Measurements from ENCODE around the gene SMAD6. TPM values are rescaled to one million over a fixed set of nuclear protein-coding genes. Genes with fewer than 3 reads are reported as not detected.

Gene SMAD6
- total RNA-seq, 2 donors from 2014 or later = 14.8 to 51.2 TPM

GRCh38 chr15:66802025-66803001 is 100.3 kb downstream of the SMAD6 start:
- intact Hi-C loops (cut with DNase I) = no loop called here
- Histone ChIP-seq H3K4me1 (replicated peaks) (peaks cover 13% of the 10 kb centered on the region), H3K27ac (peak overlapping the region; percentile 42 to 61), H3K9me3 (no peaks in the 10 kb centered on the region), H3K4me3 (no peak overlapping the region), H3K36me3 (no peaks in the 10 kb centered on the region), H3K27me3 (replicated peaks; ENCODE audit: insufficient read depth) (no peaks in the 10 kb centered on the region)
- DNase-seq (ENCODE audit: low spot score) = no peak
- no peak for TF ChIP-seq POLR2AphosphoS5 (IDR thresholded peaks at IDR 0.05)
- TF ChIP-seq POLR2A (IDR thresholded peaks at IDR 0.05) = no peak
- TF ChIP-seq CTCF (IDR thresholded peaks at IDR 0.05) = no peak
- 68% methylated on average over 13 of the region's 13 CpGs for WGBS

- no peaks in the 10 kb centered on the region for H3K9me3 ChIP-seq
- WGBS = 18% methylated on average over 4 of the region's 12 CpGs
- no peaks in the 10 kb centered on the region for H3K36me3 ChIP-seq
- no peak overlapping the region for H3K4me3 ChIP-seq
- H3K4me1 ChIP-seq (replicated peaks) = peaks cover 13% of the 10 kb centered on the region
- H3K27me3 ChIP-seq (replicated peaks; ENCODE audit: insufficient read depth) = no peaks in the 10 kb centered on the region
- intact Hi-C loops (cut with DNase I) = no loop called here
- DNase-seq (ENCODE audit: low spot score) = peak; percentile 69
- no peak for TF ChIP-seq CTCF (IDR thresholded peaks at IDR 0.05)
- TF ChIP-seq POLR2AphosphoS5 (IDR thresholded peaks at IDR 0.05) = peak; percentile 52
- peak overlapping the region; percentile 42 to 61 for H3K27ac ChIP-seq
Measured at GRCh38 chr15:66803182-66803729, 101.2 kb downstream of the SMAD6 start.

- Histone ChIP-seq H3K36me3 (no peaks in the 10 kb centered on the region), H3K4me3 (no peak overlapping the region), H3K9me3 (no peaks in the 10 kb centered on the region), H3K27me3 (replicated peaks; ENCODE audit: insufficient read depth) (no peaks in the 10 kb centered on the region), H3K27ac (peak overlapping the region in 1 of 2 donors; percentile 42), H3K4me1 (replicated peaks) (peaks cover 13% of the 10 kb centered on the region)
- WGBS = 50% methylated on average over 1 of the region's 1 CpG
- intact Hi-C loops (cut with DNase I) = no loop called here
- no peak for DNase-seq (ENCODE audit: low spot score)
- no peak for TF ChIP-seq POLR2AphosphoS5 (IDR thresholded peaks at IDR 0.05)
- TF ChIP-seq CTCF (IDR thresholded peaks at IDR 0.05) = no peak
- TF ChIP-seq POLR2A (IDR thresholded peaks at IDR 0.05) = no peak
Measured at GRCh38 chr15:66803749-66804148, 101.7 kb downstream of the SMAD6 start.

- H3K4me3 ChIP-seq = no peak overlapping the region
- H3K4me1 ChIP-seq (replicated peaks) = peaks cover 13% of the 10 kb centered on the region
- intact Hi-C loops (cut with DNase I) = no loop called here
Measured at GRCh38 chr15:66805202-66805885, 103.3 kb downstream of the SMAD6 start.

More at GRCh38 chr15:66805202-66805885, 103.3 kb downstream of the SMAD6 start:
- Histone ChIP-seq H3K9me3 (no peaks in the 10 kb centered on the region), H3K27ac (no peak overlapping the region), H3K36me3 (no peaks in the 10 kb centered on the region), H3K27me3 (replicated peaks; ENCODE audit: insufficient read depth) (no peaks in the 10 kb centered on the region)
- TF ChIP-seq CTCF (IDR thresholded peaks at IDR 0.05) (no peak), POLR2AphosphoS5 (IDR thresholded peaks at IDR 0.05) (no peak), POLR2A (IDR thresholded peaks at IDR 0.05) (no peak)
- DNase-seq (ENCODE audit: low spot score) = no peak
- WGBS = 95% methylated on average over 3 of the region's 3 CpGs

Data from prostate gland (tissue), 2 donors.